DMS153 treated with DMSO at 0.1 percent for 48 hours (cell line): Measurements from ENCODE around the gene SELENOO.
A peak's percentile ranks its signal among the peaks of the same experiment; 100 is the strongest.

Experiments used
- DNase-seq: peaks from one replicate; lab custom pipeline; 2025; ENCODE audit not compliant: unreplicated experiment; lab: John Stamatoyannopoulos, UW

The SELENOO gene

DNA sequence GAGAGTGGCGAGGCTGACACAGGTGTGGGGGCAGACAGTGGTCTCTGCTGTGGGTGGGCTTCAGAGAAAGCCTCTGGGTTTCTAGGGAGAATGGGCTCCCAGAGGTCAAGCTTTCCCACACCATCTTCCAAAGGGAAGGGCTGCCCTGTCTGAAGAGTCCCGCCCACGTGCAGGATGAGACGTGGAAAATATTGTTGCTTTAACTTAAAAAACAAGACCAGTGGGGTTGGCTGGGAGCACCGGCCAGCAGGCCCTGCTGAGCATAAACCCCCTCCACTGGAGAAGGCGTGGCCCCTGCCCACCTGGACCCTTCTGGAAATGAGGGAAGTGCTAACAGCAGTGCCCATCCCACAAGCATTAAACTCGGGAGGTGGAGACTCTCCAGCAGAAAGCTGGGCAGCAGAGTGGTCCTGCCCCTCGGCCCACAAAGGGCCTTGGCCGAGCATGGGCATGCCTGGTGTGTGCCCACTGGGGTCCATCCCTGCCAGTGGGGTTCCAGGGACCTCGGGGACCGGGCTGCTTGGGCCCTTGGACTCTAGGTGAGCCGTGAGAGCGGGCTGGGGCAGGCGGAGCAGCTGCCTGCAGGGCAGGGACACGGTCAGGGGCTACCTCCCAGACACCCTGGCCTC lies 15.4 kb downstream of the SELENOO start:
- no peak for DNase-seq

- DNase-seq, result no peak
Measured at GRCh38 chr22:50216684-50217520, 16.1 kb downstream of the SELENOO start.

GRCh38 chr22:50217543-50218152 lies 16.8 kb downstream of the SELENOO start:
- no peak for DNase-seq

- no peak for DNase-seq
Measured at GRCh38 chr22:50218153-50218995, 17.6 kb downstream of the SELENOO start.

DNA sequence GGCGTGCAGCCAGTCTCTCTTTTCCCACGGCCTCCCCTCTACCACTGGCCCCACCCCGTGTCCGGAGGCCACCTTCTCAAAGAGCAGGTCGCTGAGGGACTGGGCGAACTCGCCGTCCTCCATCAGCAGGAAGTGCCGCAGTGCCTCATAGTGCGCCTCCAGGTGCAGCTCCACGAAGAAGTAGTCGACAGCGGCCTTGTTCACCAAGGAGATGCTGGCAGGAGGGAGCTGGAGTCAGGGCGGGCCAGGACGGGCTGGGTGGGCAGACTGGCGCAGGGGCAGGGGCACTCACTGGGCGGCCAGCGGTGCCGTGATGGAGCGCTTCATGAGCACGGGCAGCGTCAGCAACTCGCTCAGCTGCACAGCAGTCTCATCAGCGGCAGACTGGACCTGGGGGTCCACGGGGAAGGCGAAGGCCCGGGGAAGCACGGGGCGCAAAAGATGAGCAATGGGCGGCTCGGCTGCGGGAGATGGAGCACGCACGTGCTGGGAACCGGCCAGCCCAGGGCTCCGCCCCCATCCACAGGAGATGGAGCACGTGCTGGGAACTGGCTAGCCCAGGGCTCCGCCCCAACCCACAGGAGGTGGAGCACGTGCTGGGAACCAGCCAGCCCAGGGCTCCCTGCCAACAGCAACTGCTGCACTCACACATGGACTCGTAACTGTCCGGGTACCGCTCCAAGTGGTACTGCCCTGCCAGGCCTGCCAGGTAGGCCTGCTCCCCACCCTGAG lies 18.4 kb downstream of the SELENOO start:
- DNase-seq, result peak; percentile 41

- DNase-seq, result no peak
Measured at GRCh38 chr22:50219800-50220602, 19.2 kb downstream of the SELENOO start.

DNA sequence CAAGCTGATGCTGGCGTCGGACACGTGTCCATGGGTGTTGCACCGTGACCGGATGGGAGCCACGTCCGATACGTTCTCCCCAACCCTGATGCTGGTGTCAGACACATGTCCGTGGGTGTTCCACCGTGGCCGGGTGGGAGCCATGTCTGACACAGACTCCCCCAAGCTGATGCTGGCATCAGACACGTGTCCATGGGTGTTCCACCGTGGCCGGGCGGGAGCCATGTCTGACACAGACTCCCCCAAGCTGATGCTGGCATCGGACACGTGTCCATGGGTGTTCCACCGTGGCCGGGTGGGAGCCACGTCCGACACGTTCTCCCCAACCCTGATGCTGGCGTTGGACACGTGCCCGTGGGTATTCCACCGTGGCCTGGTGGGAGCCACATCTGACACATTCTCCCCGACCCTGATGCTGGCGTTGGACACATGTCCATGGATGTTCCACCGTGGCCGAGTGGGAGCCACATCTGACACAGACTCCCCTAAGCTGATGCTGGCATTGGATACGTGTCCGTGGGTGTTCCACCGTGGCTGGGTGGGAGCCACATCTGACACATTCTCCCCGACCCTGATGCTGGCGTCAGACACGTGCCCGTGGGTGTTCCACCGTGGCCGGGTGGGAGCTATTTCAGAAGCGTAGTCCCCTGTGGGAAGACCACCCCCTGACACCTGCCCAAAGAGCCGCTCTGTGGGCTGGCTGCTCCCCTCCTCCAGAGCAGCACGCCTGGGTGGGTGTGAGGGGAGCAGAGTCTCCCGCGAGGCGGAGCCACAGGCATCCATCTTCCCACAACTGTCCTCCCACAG lies 20.0 kb downstream of the SELENOO start:
- DNase-seq, result no peak

DNA sequence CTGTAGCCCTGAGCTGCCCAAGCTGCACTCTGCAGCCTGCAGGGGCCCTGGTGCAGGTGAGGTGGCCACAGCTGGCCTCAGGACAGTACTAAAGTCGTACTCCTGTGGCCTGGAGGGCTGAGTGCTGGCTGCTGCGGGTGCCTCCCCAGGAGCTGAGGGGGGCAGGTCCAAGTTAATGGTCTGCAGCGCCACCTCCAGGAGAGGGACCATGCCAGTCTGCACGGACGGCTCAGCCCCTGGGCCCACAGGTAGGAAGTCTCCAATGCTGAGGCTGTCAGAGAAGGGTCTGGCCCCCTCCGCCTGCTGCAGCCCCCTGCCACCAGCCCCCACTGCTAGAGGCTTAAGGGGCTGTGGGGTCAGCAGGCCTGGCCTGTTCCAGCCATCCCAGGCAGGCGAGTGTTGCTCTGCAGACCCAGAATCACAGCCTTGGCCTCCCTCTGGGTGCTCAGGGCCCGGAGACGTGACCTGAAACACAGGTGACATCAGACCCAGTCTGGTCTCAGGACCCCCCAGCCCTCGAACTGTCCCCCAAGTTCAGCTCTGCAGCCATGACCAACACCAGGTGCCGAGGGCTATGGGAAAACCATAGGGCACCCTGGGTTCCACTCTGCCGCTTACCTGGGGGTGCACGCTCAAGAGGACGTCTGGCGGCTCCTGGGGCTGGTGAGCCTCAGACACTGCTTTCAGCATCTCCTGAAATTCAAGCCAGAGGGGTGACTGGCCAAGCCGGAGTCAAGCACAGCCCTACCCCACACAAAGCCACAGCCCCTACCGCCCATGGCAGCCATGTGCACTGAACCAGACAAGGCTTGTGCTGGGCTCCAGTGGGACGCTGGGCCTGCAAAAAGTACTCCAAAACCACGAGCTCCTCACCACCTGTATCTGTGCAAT lies 20.8 kb downstream of the SELENOO start:
- DNase-seq, result no peak

DNA sequence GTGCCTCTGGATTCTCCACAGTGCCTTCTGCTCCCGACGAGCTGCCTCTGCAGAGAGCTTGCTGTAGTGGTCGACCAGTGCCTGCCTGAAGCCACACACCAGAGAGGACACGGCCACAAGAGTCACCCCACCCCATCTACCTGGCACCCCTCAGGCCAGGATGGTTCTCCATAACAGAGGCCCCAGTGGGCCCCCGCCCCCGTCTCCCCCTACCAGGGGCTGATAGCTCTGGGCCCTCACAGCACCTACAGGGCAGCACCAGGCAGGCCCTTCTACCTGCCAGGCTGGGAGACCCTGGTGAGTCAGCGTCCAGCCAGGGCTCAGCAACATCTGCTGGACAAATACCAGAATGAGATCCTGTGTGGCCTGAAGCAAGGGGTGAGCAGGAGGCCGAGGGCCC lies 21.7 kb downstream of the SELENOO start:
- DNase-seq, result no peak

- no peak for DNase-seq
Measured at GRCh38 chr22:50224071-50224470, 23.3 kb downstream of the SELENOO start.

GRCh38 chr22:50225200-50225969 lies 24.6 kb downstream of the SELENOO start:
- no peak for DNase-seq

GRCh38 chr22:50226063-50226874 lies 25.5 kb downstream of the SELENOO start:
- DNase-seq, result no peak

GRCh38 chr22:50226875-50227165 lies 26.0 kb downstream of the SELENOO start:
- DNase-seq, result no peak

DNA sequence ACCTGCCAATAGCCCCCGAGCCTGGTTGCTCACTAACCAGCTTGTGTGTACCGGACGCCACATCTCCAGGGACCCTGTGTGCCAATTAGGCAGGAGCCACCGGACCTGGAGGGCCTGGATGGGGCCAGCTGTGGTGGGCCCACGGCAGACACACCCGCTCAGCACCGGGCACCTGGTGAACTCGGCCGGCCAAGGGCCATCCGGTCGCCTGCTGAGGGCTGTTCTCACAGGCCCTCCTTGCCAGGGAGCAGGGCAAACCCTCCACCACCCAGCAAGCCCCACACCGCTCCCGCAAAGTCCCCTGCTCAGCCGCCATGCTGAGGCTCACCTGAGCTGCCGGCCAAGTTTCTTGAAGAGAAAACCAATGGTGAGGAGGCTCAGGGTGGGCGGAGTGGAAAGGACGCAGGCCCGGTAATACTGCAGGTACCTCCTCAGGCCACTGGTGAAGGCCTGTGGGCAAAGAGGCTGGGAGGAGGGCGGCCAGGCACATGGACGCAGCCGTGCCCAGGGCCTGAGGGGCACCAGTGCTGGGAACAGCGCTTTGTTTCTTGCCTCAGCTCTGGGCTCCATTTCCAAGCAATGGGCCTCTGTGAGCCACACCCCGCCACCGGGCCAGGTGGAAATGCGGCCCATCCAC lies 26.9 kb downstream of the SELENOO start:
- DNase-seq, result no peak

DNA sequence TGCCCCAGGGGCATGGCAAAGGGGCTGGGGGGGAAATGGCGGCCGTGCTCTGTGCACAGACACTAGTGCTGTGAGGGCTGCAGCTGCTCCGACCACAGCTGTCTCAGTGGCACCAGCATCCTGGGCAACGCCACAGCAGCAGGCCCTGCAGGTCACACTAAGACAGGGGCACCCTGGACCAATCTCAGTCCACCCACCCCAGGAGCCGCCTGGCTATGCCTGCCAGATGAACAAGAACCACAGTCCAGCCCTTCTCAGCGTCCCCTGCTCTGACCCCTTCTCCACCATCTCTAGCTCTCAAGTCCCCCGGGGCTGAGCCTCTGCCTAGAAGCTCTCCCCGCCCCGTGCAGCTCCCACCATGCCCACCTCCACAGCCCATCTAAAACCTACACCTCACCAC lies 27.6 kb downstream of the SELENOO start:
- DNase-seq, result no peak

- DNase-seq, result no peak
Measured at GRCh38 chr22:50229370-50229769, 28.6 kb downstream of the SELENOO start.
